HG03457 (cell line): ENCODE data around the gene ABL1.

ENCODE experiments used
- ATAC-seq: cut with Tn5 transposase; IDR thresholded peaks from one replicate; pipeline ENCODE4 v1.9.1; 2021; ENCODE audit warnings: moderate number of reproducible peaks; ENCODE audit not compliant: unreplicated experiment

ABL1 gene

GRCh38 chr9:130927995-130928900, 93.2 kb downstream of the ABL1 start:
- no peak for ATAC-seq

GRCh38 chr9:130929571-130930038, 94.6 kb downstream of the ABL1 start:
- no peak for ATAC-seq

GRCh38 chr9:130930132-130930803, 95.2 kb downstream of the ABL1 start:
- no peak for ATAC-seq

GRCh38 chr9:130930804-130931349, 95.8 kb downstream of the ABL1 start:
- ATAC-seq: no peak

GRCh38 chr9:130931508-130932254, 96.6 kb downstream of the ABL1 start:
- ATAC-seq: no peak

- no peak for ATAC-seq
These were observed 97.4 kb downstream of the ABL1 start for GRCh38 chr9:130932255-130933079.

GRCh38 chr9:130933114-130934046, 98.3 kb downstream of the ABL1 start:
- no peak for ATAC-seq

GRCh38 chr9:130934246-130934645, 99.2 kb downstream of the ABL1 start:
- no peak for ATAC-seq

- ATAC-seq: no peak
These were observed 99.9 kb downstream of the ABL1 start for GRCh38 chr9:130934702-130935647.

- no peak for ATAC-seq
These were observed 100.7 kb downstream of the ABL1 start for GRCh38 chr9:130935648-130936271.

- no peak for ATAC-seq
These were observed 101.4 kb downstream of the ABL1 start for GRCh38 chr9:130936285-130937117.
